GM18858 (cell line): ENCODE results near the gene MAGIX.
"Not testable (repeated sequence)": the region's sequence is repeated elsewhere in the genome, so short reads cannot be mapped to it uniquely, and the experiment has no call there.

Experiments used
- ATAC-seq: cut with Tn5 transposase; IDR thresholded peaks from one replicate; pipeline ENCODE4 v1.9.1; 2021; ENCODE audit not compliant: unreplicated experiment

Gene MAGIX

DNA sequence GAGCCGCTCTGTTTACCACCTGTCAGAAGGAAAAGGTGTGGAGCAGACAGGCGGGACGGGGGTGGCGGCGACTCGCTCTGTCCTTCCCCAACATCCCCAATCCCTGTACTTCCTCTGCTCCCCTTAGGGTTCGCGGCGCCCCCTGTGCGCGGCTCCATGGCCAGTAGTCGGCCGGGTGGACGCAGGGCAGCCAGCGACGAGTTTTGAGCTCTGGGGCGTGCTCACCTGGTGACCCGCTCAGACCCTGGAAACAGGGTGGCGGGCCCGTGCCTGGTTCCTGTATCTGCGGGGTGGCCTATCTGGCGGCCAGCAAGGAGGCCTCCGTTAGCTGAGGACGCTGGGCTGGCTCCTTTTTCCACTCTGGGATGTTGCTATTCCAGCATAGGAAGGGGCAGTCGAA lies 5.4 kb upstream of the MAGIX start:
- no peak for ATAC-seq

DNA sequence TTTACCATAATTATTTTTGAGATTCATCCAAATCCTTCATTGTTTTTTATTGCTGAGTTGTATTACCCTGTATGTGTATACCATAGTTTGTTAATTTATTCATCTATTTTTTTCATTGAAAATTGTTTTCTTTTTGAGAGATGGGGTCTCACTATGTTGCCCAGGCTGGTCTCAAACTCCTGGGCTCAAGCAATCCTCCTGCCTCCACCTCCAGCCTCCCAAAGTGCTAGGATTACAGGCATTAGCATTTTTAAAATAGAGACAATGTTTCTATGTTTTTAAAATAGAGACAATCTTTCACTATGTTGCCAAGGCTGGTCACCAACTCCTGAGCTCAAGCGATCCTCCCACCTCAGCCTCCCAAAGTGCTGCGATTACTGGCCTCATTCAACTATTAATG lies 1.6 kb upstream of the MAGIX start:
- ATAC-seq: no peak

DNA sequence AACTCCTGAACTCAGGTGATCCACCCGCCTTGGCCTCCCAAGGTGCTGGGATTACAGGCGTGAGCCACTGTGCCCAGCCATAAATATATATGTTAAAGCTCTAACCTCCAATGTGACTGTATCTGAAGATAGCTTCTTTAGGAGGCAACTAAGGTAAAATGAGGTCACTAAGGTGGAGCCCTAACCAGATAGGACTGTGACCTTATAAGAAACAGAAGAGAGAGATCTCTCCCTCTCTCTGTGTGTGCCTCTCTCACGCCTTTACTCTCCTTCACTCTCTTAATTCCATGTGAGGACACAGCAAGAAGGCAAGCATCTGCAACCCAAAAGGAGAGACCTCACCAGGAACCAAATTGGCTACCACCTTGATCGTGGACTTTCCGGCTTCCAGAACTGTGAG lies 926 bp upstream of the MAGIX start:
- ATAC-seq: no peak

DNA sequence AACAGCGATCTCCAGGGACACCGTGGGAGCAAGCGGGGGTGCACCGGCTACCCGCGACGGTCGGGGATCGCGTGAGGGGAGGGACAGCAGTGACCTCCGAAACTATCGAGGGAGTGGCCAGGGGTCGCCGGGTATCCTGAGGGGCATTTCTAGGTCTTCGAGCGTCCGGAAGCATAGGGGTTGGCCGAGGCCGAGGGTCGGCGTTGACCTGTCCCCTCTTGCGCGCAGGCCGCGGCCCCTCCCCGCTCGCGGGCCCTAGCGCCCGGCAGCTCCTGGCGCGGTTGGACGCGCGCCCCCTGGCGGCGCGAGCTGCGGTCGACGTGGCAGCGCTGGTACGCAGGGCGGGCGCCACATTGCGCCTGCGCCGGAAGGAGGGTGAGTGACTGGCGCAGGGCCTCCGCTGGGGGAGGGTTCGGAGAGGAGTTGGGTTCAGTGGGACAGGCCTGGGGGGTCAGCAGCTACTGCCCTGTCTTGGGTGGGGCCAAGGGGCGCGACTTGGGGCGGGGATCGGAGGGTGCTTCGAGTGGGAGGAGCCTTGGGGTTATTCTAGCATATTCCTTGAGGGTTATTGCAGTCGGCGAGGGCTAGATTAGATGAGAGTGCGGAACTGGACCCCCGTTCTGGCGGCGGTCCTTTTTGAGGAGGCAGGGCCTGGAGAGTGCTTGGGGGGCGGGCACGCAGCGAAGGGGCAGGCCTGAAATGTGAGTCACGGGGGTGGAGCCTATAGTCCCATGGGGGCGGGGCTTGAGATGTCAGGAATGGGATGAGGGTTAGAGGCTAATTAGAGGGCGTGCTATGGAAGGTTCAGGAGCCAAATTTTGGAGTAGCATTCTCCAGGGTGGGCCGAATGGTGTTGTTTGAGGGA lies 1.2 kb downstream of the MAGIX start:
- ATAC-seq: no peak

DNA sequence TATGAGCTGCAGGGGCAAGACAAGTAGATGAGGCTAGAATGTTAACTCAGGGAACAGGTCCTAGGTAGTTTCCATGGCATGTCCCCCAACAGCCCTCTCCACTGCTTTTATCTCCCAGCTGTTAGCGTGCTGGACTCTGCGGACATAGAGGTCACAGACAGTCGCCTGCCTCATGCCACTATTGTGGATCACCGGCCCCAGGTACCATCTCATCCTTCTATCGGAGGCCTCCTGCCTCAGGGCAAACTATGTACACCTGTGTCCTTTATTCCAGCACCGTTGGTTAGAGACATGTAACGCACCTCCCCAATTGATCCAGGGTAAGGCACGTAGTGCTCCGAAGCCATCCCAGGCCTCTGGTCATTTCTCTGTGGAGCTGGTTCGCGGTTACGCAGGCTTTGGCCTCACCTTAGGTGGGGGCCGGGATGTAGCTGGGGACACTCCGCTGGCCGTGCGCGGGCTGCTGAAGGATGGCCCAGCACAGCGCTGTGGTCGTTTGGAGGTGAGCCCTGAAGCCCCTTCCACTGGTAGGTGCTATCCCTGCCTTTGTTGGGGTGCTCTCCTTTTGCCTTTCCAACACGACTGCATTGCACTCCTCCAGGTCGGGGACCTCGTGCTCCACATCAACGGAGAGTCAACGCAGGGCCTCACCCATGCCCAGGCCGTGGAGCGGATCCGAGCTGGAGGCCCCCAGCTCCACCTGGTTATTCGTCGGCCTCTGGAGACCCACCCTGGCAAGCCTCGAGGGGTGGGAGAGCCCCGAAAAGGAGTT lies 2.2 kb downstream of the MAGIX start:
- ATAC-seq: no peak

DNA sequence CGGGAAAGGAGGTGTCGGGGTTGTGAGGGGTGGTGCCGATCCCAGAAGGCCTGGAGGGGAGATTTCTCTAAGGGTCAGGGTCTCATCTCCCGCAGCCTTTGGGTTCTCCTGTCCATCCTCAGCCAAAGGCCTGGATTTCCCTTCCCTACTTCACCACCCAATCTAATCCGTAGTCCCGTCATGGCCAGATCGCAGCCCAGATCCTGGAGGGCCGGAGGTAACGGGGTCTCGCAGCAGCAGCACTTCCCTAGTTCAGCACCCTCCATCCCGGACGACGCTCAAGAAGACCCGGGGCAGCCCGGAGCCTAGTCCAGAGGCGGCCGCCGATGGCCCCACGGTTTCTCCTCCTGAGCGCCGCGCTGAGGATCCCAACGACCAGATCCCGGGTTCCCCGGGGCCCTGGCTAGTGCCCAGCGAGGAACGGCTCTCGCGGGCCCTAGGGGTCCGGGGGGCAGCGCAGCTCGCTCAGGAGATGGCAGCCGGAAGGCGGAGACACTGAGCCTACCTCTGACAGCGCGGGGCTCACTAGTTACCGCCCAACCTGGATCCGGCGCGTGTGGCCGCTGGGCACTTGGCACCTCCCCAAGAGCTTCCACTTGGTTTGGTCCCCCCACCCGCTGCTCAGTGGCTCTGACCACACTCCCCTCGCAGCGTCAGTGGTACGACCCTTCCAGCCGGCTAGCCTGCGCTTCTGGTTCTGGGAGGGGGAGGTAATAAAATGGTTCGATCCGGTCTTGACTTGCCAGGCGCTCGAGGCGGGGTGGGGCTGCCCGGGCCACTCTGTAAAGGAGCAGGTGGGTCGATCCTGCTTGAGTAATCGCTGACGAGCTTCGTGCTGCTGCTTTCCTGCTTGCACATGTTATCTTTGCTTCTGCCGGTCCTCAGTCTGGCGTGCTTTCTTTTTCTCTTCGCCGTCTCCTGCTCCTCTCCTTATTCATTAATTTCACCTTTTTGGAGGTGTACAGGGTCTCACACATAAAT lies 3.6 kb downstream of the MAGIX start:
- no peak for ATAC-seq

DNA sequence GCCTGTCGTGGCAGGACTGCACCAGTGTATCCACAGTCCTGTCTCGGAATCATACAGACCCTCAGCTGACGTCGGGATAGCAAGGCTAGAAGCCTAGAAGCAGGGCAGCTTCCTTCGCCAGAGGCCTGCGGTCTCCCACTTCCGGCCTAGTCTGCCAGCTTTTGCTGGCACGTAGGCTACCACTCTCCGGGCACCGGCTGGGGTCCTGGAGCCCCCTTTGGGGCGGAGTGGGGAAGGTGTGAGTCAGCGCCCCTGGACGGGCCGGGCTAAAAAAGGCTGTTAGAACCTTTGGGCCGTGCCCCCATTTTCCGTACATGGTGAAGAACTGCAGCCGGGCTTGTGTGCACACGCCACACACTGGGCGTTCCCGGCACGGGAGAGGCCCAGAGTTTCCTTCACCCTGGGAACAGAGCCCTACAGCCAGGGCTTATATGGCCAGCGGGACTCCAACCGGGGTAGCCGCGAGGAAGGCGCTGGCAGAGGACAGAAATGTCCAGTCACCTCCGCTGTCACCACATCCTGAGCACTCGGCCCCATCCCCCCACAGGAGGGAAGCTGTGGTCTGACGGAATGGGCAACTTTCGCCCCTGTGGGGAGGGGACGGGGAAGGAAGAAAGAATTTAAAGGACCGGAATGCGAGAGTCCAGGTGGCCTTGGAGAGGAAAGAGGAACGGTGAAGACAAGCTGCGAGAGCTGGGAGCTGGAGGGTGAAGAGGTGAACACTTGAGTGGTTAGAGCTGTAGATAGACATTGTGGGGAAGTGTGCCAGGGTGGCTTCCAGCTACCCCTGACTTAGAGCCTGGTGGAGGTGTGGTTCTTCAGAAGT lies 4.6 kb downstream of the MAGIX start:
- no peak for ATAC-seq

DNA sequence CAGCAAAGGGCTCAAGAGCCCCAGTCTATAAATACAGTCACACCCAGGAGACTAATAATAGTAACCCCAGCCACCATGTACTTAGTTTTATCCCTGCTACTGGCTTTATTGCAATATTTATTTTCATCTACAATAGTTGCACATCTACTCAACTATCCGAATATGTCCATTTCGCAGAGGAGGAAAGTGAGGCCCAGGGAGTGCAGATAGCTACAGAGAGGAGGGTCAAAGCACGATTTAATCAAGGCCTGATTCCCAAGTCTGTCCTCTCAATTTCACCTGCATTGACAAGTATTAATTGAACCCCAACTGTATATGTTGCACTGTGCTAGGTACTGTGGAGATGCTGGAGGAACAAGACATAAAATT lies 5.2 kb downstream of the MAGIX start:
- no peak for ATAC-seq

DNA sequence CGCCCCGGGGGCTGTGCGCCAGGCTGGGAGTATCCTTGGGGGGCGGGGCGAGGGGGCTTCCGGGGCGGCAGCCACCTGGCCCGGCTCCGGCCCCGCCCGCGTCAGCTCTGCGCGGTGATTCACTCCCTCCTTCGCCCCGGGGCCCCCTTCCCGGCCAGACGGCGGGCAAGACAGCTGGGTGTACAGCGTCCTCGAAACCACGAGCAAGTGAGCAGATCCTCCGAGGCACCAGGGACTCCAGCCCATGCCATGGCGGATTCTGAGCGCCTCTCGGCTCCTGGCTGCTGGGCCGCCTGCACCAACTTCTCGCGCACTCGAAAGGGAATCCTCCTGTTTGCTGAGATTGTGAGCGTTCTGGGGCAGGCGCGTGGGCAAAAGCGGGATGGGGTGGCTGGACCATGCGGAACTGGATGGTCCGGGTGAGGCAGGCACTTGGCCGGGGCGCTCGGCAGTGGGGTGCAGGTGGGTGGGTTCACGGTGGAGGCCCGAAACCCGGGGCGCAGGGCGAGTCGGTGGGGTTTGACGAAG lies 9.3 kb downstream of the MAGIX start, which contains the start of gene PLP2:
TSS of gene PLP2 (plus strand) at position 147 of the 528 bp plus-strand sequence. CDS start at position 250, 103 bp downstream.
- ATAC-seq: no peak

DNA sequence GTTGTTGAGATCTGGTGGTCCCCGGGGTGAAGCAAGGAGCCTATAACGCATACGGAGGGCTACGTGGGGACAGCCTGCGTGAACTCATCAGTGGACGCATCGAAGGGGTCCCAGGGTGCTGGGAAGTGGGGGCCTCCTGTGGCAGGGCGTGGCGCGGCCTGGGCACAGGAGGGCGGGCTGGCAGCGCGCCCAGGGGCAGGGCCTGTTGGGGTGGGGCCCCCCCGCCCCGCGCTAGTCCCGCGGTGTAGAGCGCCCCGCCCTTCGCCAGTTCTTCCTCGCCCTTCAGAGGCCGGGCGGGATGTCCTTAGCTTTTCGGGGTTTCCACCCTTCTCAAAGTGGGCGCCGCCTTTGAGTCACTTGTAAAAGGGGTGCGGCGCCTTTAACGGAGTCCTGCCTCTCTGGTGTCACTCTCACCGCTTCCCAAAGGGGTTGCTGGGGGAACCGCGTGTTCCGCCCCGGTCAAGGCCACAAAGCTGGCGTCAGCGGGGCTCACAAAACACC lies 9.8 kb downstream of the MAGIX start:
- no peak for ATAC-seq

DNA sequence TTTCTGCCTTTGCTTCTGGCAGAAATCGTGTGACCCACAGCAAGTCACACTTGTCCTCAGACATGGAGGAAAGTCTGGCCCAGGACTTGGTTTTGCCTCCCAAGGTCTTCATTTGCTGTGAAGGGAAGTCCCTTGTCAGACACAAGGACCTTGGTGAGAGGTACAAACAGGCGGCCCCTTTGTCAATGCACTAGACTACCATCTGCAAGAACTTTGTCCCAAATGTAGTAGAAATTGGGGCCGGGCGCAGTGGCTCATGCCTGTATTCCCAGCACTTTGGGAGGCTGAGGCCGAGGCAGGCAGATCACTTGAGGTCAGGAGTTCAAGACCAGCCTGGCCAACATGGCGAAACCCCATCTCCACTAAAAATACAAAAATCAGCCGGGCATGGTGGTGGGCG lies 11.0 kb downstream of the MAGIX start:
- ATAC-seq: not testable (repeated sequence)

DNA sequence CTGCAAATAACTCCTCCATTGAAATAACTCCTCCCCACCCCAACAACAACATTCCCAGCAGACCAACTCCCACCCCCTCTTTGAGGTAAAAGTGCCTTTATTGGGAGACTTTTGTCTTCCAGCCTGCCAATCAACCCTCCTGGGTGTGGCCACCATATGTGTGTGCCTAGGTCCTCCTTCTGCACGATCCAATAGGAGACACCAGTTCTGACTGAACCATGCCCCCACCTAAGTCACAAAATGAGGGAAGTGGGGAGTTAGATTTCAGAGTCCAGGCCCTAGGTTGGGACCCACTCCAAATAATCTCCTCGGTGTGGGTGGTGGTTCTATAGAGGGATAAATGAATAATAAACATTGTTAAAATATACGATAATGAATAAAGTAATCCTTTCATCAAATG lies 12.2 kb downstream of the MAGIX start:
- ATAC-seq: no peak

DNA sequence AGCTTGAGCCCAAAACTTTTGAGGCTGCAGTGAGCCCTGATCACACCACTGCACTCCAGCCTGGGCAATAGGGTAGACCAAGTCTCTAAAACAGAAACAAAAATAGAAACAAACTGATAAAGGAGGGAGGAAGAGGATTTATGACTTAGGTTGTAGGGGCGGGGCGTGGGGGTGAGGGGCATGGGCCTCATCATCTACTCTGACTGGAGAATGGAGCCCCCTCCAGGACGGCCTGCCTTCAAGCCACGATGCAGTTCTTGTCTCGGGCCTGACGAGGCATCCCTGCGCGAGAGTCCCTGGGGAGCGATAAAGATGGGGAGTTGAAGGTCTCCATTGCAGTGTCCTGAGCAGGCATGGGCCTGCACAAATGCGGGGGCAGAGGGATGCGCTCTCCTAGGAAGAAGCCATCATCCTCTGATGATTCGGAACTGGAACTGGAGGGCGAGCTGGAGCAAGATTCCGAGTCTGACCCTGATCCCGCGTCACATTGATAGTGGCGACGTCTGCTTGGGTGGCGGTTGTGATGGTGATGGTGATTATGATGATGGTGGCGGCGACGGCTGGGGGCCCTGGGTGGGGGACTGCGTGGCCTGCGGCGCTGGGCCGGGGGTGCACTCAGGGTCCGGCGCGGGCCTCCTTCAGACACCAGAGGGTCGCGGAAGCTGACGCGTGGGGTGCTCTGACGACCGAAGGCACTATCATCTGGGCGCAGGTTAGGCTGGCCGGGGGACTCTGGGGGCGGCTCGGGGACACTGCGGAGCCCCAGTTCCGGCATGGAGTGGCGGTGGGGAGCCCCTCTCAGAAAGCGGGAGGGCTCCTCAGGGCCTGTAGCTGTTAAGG lies 13.1 kb downstream of the MAGIX start:
- ATAC-seq: no peak

DNA sequence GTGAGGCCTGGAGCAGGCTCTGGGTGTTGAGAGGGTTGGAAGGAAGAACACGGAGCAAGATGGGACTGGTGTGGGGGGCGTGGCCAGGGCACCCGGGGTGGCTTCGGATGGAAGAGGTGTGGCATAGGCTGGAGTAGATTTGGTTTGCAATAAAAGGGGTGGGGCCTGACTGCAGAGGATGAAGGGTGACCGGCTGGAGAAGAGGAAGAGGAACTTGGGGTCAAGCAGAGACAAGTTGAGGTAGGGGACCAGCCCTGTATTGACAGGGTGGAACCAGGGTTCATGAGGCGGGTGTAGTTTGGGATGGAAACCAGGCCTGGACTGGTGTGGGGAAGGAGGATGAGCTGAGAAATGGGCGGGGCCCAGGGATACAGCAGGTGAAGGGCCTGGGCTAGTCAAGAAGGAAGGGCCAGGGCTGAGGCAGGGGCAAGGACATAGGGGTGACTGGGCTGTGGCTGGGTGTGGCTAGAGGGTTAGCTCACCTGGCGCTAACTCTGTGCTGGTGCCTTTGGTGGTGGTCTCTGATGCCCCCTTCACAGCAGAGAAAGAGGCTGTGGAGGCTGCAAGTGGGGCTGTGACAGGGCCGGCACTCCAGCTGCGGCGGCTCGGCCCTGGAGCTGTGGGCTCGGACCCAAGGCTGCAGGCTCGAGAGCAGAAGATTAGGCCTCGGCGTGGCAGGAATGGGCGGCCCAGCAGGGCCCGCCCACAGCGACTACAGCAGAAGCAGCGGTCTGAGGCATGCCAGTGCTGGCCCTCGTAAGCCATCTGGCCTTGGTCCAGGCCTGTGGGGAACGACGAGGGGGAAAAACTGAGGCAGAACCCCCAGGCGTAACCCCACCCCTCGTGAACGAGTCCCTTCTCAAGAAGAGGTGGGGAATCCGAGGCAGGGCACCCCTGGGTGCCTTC lies 14.1 kb downstream of the MAGIX start:
- ATAC-seq: no peak

DNA sequence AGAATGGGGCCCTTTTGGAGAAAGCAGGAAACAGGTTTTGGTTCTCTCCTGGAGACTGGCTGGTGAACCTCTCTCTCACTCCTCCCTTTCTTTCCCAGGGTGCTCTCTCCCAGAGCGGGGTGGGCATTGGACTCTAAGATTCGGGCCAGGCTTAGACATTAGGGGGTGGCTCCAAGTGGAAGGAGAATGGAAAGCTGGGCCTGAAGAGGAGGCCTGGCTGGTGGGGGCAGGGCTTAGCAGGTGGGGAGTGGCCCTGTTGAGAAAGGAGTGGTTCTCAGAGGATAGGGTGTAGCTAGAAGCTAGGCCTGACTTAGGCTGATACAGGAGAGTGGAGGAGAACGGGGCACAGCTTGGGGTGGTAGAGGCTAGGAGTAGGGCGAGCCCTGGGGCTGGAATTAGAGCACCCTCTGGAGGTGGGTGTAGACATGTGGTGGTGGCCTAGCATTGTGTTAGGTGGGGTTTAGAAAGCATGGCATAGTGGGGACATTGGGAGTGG lies 14.8 kb downstream of the MAGIX start:
- no peak for ATAC-seq

DNA sequence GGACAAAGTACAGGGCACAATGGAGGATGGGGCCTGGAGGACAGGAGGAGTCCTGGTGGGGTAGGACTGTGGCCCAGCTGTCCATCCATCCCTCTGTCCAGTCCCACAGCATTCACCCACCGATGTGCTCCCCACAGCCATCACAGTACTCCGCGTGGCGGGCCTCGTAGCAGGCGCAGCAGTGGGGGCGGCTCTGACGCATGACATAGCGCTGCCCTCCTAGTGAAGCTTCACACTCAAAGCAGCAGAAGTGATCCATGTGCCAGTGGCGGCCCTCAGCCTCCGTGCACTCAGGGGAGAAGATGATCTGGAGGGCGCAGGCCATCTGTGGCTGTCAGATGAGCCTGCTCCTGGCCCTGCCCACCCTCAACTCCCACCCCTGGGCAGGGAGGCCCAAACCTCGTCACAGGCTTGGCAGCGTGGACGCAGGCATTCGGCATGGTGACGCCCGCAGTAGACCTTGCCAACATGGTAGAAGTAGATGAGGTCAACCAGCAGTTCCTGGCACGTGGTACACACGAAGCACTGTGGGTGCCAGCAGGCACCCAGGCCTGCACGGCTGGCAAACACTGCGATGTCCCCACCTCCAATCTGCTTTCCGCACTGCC lies 15.4 kb downstream of the MAGIX start:
- ATAC-seq: no peak

DNA sequence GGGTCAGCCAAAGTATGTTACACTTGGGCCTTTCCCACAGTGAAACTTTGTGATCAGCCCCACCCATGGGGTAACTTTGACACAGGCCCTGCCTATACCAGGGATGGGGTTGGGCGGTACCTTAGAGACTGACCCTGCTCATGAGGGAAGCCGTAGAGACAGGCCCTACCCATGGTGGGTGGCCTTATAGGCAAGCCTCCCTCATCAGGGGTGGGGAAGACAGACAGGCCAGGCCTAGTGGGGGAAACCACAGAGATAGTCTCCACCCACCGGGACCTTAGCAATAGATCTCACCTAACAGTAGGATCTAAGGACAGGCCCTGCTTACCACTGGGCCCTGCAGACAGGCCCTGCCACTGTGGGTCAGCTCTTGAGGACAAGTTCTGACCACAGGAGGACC lies 16.0 kb downstream of the MAGIX start:
- no peak for ATAC-seq
